ENCODE data around the gene MYL3. TPM values are rescaled to one million over a fixed set of nuclear protein-coding genes. Genes with fewer than 3 reads are reported as not detected.

MYL3 gene
- total and polyA plus RNA-seq, 3 donors from 2014 or later: 1.2 to 14.5 (median 3.0) TPM

DNA sequence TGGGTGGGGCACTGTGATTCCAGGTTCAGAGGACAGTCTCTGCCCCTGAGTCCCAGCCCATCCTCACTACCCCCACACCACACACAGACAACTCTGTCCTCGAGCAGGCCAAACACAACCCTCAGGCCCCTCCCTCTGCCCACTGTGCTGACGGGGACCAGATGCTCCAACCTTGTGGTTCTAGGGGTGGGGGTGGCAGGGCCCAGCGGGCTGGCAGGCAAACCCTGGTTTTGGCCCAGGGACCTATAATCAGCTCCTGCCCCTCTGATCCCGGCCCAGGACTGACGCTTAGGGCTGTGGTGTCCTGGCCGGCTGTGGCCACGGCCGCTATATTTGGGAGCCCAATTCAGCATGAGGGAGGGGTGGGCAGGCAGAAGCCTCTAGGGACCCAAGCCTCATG is 5.0 kb upstream of the MYL3 start:
- H3K9me3 ChIP-seq: no peaks in the 10 kb centered on the region
- H3K27ac ChIP-seq: peak overlapping the region; percentile 38 to 39
- intact Hi-C loops (cut with DNase I; ENCODE audit: low total_unique reads): no loop called here
- TF ChIP-seq, protein P1, sequence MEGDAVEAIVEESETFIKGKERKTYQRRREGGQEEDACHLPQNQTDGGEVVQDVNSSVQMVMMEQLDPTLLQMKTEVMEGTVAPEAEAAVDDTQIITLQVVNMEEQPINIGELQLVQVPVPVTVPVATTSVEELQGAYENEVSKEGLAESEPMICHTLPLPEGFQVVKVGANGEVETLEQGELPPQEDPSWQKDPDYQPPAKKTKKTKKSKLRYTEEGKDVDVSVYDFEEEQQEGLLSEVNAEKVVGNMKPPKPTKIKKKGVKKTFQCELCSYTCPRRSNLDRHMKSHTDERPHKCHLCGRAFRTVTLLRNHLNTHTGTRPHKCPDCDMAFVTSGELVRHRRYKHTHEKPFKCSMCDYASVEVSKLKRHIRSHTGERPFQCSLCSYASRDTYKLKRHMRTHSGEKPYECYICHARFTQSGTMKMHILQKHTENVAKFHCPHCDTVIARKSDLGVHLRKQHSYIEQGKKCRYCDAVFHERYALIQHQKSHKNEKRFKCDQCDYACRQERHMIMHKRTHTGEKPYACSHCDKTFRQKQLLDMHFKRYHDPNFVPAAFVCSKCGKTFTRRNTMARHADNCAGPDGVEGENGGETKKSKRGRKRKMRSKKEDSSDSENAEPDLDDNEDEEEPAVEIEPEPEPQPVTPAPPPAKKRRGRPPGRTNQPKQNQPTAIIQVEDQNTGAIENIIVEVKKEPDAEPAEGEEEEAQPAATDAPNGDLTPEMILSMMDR (IDR thresholded peaks at IDR 0.05): no peak
- no peak for TF ChIP-seq POLR2A (IDR thresholded peaks at IDR 0.05)
- peaks cover 47% of the 10 kb centered on the region for H3K4me1 ChIP-seq
- WGBS, 2 donors: 68 to 80% methylated on average over 2 to 8 of the region's 8 CpGs
- no peak overlapping the region for H3K4me3 ChIP-seq
- H3K27me3 ChIP-seq: no peaks in the 10 kb centered on the region
- H3K36me3 ChIP-seq (ENCODE audit: low read depth, missing control alignments): no peaks in the 10 kb centered on the region
- DNase-seq: no peak

DNA sequence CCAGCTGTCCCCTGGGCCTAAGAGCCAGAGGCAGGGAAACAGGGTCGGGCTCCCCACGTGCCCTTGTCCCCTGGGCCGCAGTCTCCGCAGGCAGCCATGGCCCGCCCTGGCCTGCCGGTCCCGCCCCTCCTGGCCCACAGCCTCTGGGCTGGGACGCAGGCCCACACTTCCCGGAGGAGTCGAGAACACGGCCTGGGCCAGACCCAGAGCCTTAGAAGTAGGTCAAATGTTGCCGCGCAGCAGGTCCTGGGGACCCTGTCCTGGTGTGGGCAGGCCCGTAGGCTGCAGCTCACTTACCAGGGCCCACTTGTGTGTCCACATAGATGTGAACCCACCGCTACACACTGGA is 4.3 kb upstream of the MYL3 start:
- WGBS, 2 donors: 27 to 47% methylated on average over 13 to 15 of the region's 15 CpGs
- Histone ChIP-seq H3K27me3 (no peaks in the 10 kb centered on the region), H3K9me3 (no peaks in the 10 kb centered on the region), H3K27ac (peak overlapping the region; percentile 1 to 42), H3K4me1 (peaks cover 39% of the 10 kb centered on the region), H3K36me3 (ENCODE audit: low read depth, missing control alignments) (no peaks in the 10 kb centered on the region), H3K4me3 (no peak overlapping the region)
- intact Hi-C loops (cut with DNase I; ENCODE audit: low total_unique reads): no loop called here
- TF ChIP-seq, protein P1 (IDR thresholded peaks at IDR 0.05): no peak
- TF ChIP-seq POLR2A (IDR thresholded peaks at IDR 0.05): no peak
- peak; percentile 89 for DNase-seq

DNA sequence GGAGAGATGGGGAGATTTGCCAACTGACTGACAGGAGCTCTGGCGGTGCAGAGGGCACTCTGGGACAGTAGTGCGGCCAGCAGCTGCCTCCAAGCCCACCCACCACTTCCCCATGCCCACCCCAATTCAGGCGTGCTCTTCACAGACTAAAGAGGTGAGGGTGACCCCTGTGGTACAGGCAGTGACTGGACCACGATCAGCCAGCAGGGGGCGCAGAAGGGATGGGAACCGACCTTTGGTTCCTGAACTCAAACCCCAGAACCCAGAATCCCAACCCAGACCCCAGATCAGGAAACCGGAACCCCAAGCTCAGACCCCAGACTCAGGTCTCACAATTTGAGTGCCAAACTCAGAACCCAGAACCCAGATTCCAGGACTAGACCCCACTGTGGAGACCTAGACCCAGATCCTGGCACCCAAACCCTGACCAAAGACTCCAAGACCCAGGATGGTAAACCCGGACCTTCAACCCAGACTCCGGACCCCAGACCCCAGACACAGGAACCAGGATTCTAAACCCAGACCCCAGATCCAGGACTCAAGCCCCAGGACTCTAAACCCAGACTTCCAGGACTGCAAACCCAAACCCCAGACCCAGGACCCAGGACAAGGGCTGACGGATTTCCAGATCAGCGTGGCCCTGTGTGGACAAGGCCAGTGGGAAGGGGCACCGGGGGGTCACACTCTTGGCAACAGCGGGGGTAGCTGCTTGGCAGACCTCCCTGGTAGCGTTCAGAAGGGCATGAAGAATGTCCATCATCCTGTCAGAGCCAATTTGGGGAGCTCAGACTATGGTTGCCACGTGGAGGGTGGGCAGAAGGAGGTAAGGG is 3.7 kb upstream of the MYL3 start:
- no peak overlapping the region for H3K4me3 ChIP-seq
- H3K4me1 ChIP-seq: peaks cover 35% of the 10 kb centered on the region
- peak overlapping the region; percentile 1 to 42 for H3K27ac ChIP-seq
- DNase-seq: peak; percentile 87
- intact Hi-C loops (cut with DNase I; ENCODE audit: low total_unique reads): no loop called here
- no peaks in the 10 kb centered on the region for H3K36me3 ChIP-seq (ENCODE audit: low read depth, missing control alignments)
- TF ChIP-seq, protein P1 (IDR thresholded peaks at IDR 0.05): peak; percentile 84 to 94 (median 86)
- no peak for TF ChIP-seq POLR2A (IDR thresholded peaks at IDR 0.05)
- H3K27me3 ChIP-seq: no peaks in the 10 kb centered on the region
- 52 to 54% methylated on average over 14 to 15 of the region's 15 CpGs for WGBS, 2 donors
- H3K9me3 ChIP-seq: no peaks in the 10 kb centered on the region

DNA sequence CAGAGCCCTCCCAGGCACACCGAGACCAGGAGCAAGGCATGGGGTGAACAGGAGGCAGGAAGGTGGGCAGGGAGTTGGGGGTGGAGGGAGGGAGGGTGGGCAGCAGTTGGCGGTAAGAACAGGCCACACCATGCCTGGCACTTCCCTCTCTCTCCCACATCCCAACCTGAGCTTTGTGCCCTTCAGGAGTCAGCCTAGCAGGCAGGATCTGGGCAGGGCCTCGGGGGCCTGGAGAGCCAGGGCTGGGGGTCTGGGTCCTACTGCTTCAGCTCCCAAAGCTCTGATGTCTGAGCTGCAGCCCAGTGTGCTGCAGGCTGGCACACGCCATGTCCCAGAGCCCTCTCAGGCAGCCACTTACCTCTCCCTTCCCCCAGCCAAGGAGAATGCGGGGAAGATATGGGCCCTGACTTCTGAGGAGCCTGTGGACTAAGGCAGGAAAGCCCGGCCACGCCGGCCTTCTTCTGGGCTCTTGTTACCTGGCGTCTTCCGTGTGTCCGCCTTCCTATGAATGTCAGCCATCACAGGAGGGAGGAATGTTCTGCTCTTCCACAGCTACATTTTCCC is 2.9 kb upstream of the MYL3 start:
- no peaks in the 10 kb centered on the region for H3K27me3 ChIP-seq
- no peak for TF ChIP-seq POLR2A (IDR thresholded peaks at IDR 0.05)
- TF ChIP-seq, protein P1 (IDR thresholded peaks at IDR 0.05): no peak
- no peaks in the 10 kb centered on the region for H3K36me3 ChIP-seq (ENCODE audit: low read depth, missing control alignments)
- H3K4me1 ChIP-seq: peaks cover 33% of the 10 kb centered on the region
- H3K9me3 ChIP-seq: no peaks in the 10 kb centered on the region
- WGBS, 2 donors: 83 to 88% methylated on average over 7 to 11 of the region's 11 CpGs
- DNase-seq: no peak
- H3K27ac ChIP-seq: no peak overlapping the region
- intact Hi-C loops (cut with DNase I; ENCODE audit: low total_unique reads): no loop called here
- H3K4me3 ChIP-seq: no peak overlapping the region
